HG02943 (cell line): Measurements from ENCODE around the gene NCAM2.

Source experiments
- ATAC-seq: cut with Tn5 transposase; IDR thresholded peaks from one replicate; pipeline ENCODE4 v1.9.1; 2021; ENCODE audit warnings: mild to moderate bottlenecking, low read depth, moderate library complexity; ENCODE audit not compliant: unreplicated experiment

NCAM2 gene

GRCh38 chr21:21025742-21026141 lies 27.5 kb downstream of the NCAM2 start:
- ATAC-seq: no peak

DNA sequence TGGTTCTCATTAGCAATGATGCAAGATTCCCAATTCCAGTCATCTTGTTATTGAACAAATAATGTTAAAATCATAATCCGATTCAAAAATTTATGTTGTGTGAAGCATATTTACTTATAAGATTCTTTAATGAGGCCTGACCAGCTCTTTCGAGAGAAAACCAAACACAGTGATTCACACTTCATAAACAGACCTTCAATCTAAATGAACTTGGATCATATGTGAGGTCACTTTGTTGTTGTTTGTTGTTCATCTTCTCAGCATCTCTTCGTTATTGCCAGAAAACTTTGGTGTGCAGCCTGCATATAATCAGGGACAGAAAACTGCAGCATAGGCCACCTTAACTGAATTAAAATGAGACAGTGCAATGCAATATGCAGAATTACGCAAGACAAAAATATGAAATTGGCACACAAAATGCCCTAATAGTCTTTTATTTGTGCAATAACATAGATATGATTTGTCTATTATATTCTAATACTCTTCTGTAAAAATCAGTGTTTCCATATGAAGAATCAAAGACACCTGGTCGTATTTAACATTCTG lies 30.1 kb downstream of the NCAM2 start:
- no peak for ATAC-seq

GRCh38 chr21:21029164-21029563 lies 31.0 kb downstream of the NCAM2 start:
- ATAC-seq: no peak

DNA sequence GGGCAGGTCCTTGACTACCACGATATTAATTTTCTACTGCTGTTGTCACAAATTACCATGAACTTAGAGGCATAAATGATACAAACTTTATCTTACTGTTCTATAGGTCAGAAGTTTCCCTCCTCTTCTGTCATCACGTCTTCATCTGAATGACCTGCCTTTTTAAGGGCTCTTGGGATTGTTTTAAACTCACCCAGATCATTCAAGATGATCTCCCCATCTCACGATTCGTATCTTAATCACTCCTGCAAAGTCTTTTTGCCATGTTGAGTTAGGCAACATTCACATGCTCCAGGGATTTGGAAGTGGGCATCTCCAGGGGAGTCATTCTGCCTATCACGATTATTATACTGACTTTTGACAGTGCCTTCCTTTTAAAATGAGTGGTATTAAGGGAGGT lies 32.1 kb downstream of the NCAM2 start:
- no peak for ATAC-seq

DNA sequence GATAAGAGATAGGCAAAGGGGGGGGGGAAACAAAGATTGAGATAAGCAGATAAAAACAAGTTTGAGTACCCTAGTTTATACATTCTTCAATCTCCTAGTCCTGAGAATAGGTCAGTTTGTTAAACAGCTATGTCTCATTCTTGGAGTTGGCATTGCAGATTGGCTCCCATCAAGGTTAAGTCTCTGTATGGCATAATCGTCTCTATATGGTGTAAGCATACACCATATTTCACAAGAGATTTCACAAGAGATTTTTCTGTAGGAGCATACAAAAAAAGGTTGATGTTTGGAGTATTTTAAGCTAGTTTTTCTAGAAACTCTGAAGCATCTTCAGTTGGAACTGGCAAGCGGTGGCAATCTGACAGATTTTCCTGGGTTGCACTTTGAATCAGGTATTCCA lies 35.8 kb downstream of the NCAM2 start:
- ATAC-seq: no peak

DNA sequence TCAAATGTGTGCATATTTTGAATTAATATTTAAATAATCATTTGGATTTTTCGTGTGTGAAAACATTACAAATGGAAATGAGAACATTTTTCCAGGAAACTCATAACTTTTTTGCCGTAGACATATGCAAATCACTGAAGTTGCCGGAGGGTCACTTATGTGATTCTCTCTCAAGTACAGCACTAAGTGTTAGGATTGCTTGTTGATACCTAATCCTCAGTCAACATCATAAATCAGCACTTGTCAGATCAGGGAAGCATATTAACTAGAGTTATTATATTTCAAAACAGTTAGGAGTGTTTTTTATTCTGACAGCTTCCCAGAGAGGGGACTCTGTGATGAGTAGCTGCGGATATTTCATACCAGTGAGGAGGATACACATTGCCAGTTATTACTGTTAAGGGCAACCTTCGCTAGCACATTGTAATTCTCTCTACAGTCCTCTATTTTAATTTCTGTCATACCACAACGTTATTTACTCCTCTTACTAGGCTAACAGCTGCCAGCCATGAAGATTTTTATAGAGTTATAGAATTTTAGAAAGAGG lies 41.5 kb downstream of the NCAM2 start:
- ATAC-seq: no peak

DNA sequence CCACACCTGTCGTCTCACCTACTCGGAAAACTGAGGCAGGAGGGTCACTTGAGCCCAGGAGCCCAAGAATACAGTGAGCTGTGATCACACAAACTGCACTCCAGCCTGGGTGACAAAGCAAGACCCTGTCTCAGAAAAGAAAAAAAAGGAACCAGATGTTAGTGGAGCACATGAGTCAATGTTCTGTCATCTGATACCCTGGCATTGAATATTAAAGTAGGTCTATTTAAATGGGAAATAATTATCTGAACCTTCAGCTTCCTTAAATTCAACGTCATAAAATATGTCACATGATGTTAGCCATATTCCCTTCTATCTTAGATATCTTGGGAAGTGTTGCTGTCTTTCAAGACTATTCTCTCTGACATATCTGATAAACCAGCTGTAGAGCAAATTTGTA lies 47.3 kb downstream of the NCAM2 start:
- ATAC-seq: no peak

GRCh38 chr21:21046063-21046462 lies 47.9 kb downstream of the NCAM2 start:
- ATAC-seq: no peak

- ATAC-seq: no peak
These were observed 53.2 kb downstream of the NCAM2 start for GRCh38 chr21:21051109-21052055.

- no peak for ATAC-seq
These were observed 54.5 kb downstream of the NCAM2 start for GRCh38 chr21:21052672-21053071.

DNA sequence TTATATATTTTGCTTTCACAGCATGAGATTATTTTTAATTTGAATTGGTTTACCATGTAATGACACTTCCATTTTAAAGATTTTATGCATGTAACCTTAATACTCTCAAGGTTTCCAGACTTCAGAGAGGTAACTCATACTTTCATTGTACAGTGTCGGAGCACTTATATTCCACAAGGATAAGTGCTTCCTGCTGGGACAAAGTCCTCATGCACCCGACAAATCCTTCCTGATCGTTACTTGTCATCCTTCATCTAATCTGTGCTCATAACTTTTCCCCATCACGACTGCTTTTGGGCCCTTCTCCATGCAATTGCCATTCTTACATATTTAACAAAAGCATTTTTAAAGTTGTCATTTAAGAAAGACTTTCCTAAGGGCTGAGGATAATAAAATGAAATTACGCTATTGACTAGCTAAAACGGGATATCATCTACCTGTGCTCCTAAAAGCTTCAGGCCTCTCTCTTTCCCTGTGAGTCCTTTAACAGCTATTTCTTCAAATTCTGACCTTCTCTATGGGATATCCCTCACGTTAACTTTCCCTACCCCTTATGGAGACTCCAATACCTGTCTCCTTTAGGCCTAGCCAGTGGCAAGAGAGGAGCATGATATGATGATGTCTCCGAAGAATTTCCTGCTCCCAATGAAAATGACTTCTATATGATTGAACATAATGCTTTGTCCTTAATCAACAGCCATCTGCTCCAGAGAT lies 59.3 kb downstream of the NCAM2 start:
- no peak for ATAC-seq

DNA sequence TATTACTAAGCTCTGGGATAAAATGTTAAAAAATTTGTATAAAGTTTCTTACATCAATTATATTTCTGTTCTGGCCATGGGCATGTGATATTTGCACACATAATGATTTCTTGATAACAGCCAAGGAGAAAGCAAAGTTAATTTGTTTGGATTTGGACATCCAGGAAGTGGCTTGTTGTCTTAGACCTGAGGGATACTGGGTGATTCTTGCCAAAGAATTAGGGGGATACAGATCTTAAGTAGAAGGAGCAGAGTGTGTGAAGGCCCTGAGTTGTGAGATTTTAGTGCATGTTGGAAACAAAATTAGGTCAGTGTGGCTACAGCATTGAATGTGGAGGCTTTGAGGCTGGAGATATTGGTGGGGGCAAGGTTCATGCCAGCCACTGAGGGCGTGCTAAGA lies 65.6 kb downstream of the NCAM2 start:
- ATAC-seq: no peak

DNA sequence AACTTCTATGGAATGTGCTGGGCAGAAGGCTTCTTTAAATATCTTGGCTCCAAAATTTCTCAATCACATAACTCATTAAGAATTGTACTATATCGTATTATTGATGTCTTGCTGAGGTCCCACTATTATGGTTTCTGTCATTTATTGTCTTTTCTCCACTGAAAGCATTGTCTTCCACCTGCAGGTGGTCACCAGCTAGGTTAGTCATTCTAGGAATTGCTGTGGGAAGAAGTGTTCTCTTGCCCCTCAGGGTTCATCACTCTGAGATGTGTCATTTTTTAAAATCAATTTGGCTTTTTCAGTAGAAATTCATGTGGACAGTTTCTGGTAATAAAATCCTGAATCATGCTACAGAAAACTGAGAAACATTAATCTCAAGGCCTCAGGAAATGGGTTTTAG lies 66.1 kb downstream of the NCAM2 start:
- no peak for ATAC-seq

DNA sequence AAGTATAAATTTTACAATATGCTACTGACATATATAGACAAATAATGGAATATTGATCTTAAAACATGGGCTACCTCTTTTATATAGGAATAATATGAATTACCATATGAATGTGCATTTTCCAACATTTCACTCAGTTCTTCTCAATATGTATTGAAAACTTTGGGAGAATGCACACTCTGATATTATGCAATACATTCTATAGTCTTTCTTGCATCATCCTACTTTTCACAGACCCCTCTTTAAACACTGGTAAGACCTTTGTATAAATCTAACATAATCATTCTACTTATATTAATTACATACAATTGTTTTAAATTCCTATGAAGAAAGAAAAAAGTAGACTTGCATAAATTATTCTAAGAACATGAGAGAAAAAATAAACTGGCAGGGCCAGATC lies 69.2 kb downstream of the NCAM2 start:
- no peak for ATAC-seq

GRCh38 chr21:21074305-21074704 lies 76.1 kb downstream of the NCAM2 start:
- no peak for ATAC-seq

GRCh38 chr21:21076051-21076450 lies 77.8 kb downstream of the NCAM2 start:
- ATAC-seq: no peak

GRCh38 chr21:21076491-21076890 lies 78.3 kb downstream of the NCAM2 start:
- ATAC-seq: no peak

DNA sequence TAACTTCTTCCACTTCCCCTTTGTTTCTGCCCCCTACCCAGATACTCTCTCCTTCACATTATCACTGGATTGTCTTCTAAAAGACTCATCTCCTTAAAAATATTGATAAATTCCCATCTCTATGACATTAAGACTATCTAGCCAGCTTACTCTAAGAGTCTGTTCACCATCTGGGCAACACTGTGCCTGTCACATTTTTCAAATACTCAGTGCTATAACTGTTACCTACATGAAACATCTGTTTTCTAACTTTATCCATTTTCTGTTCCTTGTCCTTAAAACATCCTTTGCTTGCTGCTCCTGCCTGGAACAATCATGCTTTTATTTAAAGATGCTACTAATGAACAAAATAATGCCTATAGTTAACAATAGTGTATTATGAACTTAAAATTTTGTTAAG lies 81.4 kb downstream of the NCAM2 start:
- no peak for ATAC-seq

DNA sequence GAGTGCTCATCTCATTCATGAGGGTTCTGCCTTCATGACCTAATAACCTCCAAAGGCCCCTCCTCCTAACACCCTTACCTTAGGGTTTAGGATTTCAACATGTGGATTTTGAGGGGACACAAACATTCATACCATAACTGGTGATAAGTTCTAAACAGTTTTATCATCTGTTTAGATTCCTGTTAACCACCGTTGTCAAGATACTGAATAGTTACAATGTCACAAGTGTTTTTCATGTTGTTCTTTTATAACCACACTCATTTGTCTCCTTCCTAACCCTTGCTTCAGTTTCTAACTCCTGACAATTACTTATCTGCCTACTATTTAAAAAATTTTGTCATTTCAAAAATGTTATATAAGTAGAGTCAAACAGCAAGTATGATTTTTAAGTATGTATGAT lies 86.0 kb downstream of the NCAM2 start:
- no peak for ATAC-seq

DNA sequence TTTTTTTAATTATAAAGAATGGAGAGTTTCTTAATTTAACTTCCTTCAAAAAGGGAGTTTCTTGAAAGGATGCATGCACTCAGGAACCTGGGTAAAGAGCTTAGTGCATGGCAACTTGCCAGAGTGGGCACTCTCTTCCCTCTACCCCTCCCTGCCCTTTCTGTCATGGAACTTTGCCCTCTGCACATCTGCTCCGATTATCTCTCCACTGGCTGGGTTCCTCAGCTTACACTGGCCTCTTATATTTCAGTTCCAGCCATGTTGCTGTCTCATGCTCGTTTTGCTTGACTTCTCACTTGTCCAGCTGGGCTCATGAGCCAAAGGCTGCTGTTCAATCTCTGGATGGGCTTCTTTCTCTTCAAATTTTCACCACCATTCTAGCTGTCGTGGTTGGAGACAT lies 87.0 kb downstream of the NCAM2 start:
- no peak for ATAC-seq

- no peak for ATAC-seq
These were observed 98.7 kb downstream of the NCAM2 start for GRCh38 chr21:21096956-21097355.
